Ovary (tissue), 3 donors: ENCODE data around the gene ADGRB3.

ENCODE experiments used
- CTCF ChIP-seq, 3 donors: fragments of 450-650 bp in 2 of 3; fragments of 200-600 bp in 1 of 3; IDR thresholded peaks; one replicate each; pipeline versions ENCODE4 v1.5.1 to v1.8.0; 2016 to 2022; ENCODE audit warnings: antibody characterized with exemption in 3 of 3, mild to moderate bottlenecking in 1 of 3
- EP300 ChIP-seq: sonication (generic); formaldehyde crosslinking; IDR thresholded peaks from one replicate; pipeline ENCODE4 v1.6.1; 2017; ENCODE audit warnings: antibody characterized with exemption
- POLR2A ChIP-seq: fragments of 450-650 bp; IDR thresholded peaks from one replicate; pipeline ENCODE4 v1.6.1; 2017; ENCODE audit warnings: antibody characterized with exemption, mild to moderate bottlenecking, moderate library complexity
- donor health status: DM: no; HTN: no; CAD: no.

DNA sequence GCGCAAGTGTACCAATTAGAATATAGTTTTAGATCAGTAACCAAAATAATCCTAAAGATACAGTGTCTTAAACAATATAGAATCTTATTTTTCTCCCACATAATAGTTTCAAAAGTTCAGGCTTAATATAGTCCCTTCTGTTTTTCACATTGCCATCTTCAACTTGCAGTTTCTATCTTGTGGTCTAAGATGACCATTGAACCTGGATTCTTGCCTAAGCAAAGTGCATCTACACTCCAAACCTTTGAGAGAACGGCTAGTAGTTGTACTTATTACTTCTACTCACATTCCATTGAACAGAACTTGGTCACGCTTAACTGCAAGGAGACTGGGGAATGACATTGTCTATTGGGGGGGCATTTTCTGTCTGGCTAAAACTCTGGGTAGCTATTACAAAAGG is 788.7 kb downstream of the ADGRB3 start:
- TF ChIP-seq POLR2A (no peak), EP300 (no peak), CTCF (IDR thresholded peaks at IDR 0.05) (no peak)
